Mucosa of stomach (tissue), 1 donor: ENCODE measurements around the gene OGDH.
"Not testable (repeated sequence)": the region's sequence is repeated elsewhere in the genome, so short reads cannot be mapped to it uniquely, and the experiment has no call there.

Experiments
- H3K27me3 ChIP-seq: one replicate; pipeline ENCODE4 v1.7.0; 2013; ENCODE audit warnings: mild to moderate bottlenecking, low read length; ENCODE audit not compliant: control insufficient read depth, insufficient read depth
- H3K36me3 ChIP-seq: one replicate; pipeline ENCODE4 v1.7.0; 2013; ENCODE audit warnings: low read length; ENCODE audit not compliant: control insufficient read depth, insufficient read depth
- H3K4me1 ChIP-seq: one replicate; pipeline ENCODE4 v1.7.0; 2013; ENCODE audit warnings: mild to moderate bottlenecking, low read length; ENCODE audit not compliant: control insufficient read depth, insufficient read depth
- H3K4me3 ChIP-seq: one replicate; pipeline ENCODE4 v1.7.0; 2013; ENCODE audit warnings: low read length
- H3K9ac ChIP-seq: one replicate; pipeline ENCODE4 v1.7.0; 2013; ENCODE audit warnings: mild to moderate bottlenecking, low read length, moderate library complexity
- H3K9me3 ChIP-seq: one replicate; pipeline ENCODE4 v1.7.0; 2013; ENCODE audit warnings: mild to moderate bottlenecking, low read length, moderate library complexity; ENCODE audit not compliant: control insufficient read depth
- donor health status: Pancreatic carcinoma.

OGDH gene

DNA sequence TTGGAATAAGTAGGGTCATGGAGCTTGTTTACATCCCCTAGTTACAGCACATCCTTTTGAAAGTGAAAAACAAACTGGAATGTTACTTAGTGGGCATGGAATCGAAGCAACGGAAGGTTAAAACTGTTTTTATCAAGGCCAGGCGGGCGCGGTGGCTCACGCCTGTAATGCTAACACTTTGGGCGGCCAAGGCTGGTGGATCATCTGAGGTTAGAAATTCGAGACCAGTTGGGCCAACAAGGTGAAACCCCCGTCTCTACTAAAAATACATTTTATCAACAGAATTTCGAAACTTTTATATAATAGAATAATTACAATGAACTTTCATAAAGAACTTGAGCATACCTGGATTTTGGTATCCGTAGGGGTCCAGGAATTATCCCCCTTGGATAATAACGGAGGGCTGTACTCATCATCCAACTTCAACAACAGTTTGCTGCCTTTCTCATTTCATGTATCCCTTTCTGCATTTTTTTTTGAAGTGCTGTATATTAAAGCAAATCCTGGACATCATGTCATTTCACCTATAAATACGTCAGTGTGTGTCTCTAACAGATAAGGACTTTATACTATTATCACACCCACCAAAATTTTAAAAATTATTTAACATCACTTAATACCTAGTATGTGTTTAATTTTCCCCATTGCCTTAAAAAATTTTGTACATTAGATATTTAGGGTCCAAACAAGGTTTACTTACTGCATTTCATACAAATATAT lies 23.1 kb upstream of the OGDH start:
- Histone ChIP-seq H3K9ac (peak overlapping the region; percentile 92), H3K36me3 (peaks cover 5% of the 10 kb centered on the region), H3K9me3 (no peaks in the 10 kb centered on the region), H3K27me3 (no peaks in the 10 kb centered on the region), H3K4me3 (peak overlapping the region; percentile 80), H3K4me1 (peaks cover 19% of the 10 kb centered on the region)

DNA sequence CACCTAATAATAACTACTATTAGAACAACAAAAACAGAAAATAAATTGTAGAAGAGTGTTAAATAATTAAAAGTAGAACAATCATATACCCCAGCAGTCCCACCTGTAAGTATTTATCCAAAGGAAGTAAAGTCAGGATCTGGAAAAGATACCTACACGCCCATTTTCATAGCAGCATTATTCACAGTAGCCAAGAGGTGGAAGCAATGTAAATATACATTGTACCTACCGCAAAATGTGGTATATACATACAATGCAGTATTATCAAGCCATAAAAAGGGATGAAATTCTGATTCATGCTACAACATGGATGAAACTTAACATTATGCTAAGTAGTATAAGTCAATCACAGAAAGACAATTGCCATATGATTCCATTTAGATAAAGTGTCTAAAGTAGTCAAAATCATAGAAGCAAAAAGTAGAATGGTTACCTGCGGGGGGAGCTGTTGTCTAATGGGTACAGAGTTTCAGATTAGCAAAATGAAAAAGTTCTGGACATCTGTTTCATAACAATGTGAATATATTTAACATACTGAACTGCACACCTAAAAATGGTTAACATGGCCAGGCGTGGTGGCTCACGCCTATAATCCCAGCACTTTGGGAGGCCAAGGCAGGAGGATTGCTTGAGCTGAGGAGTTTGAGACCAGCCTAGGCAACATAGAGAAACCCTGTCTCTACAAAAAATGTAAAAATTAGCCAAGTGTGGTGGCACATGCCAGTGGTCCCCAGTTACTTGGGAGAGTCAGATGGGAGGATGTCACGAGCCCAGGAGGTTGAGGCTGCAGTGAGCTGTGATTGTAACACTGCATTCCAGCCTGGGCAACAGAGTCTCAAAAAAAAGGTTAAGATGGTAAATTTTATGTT lies 18.4 kb upstream of the OGDH start:
- Histone ChIP-seq H3K9ac (no peak overlapping the region), H3K9me3 (no peaks in the 10 kb centered on the region), H3K4me3 (no peak overlapping the region), H3K27me3 (no peaks in the 10 kb centered on the region), H3K4me1 (peaks cover 3% of the 10 kb centered on the region), H3K36me3 (no peaks in the 10 kb centered on the region)

DNA sequence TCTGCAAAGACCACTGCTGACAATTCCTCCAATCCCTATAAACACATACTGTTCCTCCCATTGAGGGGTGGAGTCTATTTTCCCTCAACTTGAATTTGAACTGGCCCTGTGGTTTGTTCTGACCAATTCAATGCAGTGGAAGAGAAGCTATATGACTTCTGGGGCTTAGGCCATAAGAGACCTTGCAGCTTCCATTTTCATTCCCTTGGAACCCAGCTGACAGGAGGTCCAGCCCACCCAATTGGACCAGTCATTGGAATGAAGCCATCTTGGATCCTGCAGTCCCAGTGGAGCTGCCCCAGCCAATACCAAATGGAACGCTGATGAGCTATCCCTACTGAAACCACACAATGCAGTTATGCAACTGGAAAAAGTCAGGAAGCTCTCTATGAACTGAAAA lies 15.5 kb upstream of the OGDH start:
- Histone ChIP-seq H3K4me3 (no peak overlapping the region), H3K27me3 (no peaks in the 10 kb centered on the region), H3K9me3 (no peaks in the 10 kb centered on the region), H3K9ac (no peak overlapping the region), H3K36me3 (no peaks in the 10 kb centered on the region), H3K4me1 (no peaks in the 10 kb centered on the region)

DNA sequence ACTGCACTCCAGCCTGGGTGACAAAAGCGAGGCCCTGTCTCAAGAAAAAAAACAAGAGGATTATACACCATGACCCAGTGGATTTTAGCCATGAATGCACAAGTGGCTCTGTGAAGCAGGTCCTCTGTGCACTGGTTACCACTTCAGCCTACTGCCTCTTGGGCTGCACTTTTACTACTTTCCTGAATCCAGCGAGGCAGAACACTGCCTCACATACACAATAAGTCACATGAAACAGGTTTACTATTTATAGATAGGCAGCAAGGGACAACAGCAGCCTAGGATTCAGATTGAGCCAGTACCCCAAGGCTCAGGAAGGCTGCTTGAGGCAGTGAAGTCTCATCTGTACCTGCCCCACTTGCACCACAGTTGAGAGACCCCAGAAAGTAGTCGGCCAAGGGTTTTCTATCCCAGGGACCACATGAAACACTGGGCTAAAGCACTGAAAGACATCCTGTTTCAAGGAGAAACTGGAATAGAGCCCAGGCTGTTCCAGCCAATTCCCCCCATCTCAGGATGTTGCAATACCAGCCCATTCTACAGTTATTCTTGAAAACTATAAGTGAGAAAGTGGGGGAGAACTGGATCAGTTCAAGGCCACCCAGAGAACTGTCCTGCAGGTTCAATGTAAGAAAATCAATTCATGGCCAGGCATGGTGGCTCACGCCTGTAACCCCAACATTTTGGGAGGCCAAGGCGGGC lies 10.3 kb upstream of the OGDH start:
- H3K4me1 ChIP-seq: no peaks in the 10 kb centered on the region
- H3K9me3 ChIP-seq: no peaks in the 10 kb centered on the region
- no peak overlapping the region for H3K9ac ChIP-seq
- H3K4me3 ChIP-seq: no peak overlapping the region
- no peaks in the 10 kb centered on the region for H3K27me3 ChIP-seq
- no peaks in the 10 kb centered on the region for H3K36me3 ChIP-seq

- not testable (repeated sequence) for H3K9me3 ChIP-seq, H3K4me1 ChIP-seq, H3K4me3 ChIP-seq, H3K36me3 ChIP-seq, H3K9ac ChIP-seq, H3K27me3 ChIP-seq
Observed at GRCh38 chr7:44597181-44597580, 9.2 kb upstream of the OGDH start.

DNA sequence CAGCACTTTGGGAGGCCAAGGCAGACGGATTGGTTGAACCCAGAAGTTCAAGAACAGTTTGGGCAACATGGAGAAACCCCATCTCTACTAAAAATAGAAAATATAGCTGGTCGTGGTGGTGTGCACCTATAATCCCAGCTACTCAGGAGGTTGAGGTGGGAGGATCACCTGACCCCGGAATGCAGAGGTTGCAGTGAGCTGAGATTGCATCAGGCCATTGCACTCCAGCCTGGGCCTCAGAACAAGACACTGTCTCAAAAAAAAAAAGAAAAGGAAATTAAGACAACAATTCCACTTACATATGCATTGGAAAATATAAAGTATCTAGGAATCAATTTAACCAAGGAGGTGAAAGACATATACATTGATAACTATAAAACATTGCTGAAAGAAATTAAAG lies 7.2 kb upstream of the OGDH start:
- Histone ChIP-seq H3K9ac (no peak overlapping the region), H3K27me3 (no peaks in the 10 kb centered on the region), H3K9me3 (no peaks in the 10 kb centered on the region), H3K4me3 (no peak overlapping the region), H3K36me3 (no peaks in the 10 kb centered on the region), H3K4me1 (no peaks in the 10 kb centered on the region)

- peaks cover 9% of the 10 kb centered on the region for H3K4me1 ChIP-seq
- H3K9ac ChIP-seq: no peak overlapping the region
- no peak overlapping the region for H3K4me3 ChIP-seq
- H3K9me3 ChIP-seq: no peaks in the 10 kb centered on the region
- H3K27me3 ChIP-seq: no peaks in the 10 kb centered on the region
- H3K36me3 ChIP-seq: no peaks in the 10 kb centered on the region
Observed at GRCh38 chr7:44602576-44602910, 3.9 kb upstream of the OGDH start.

GRCh38 chr7:44603193-44603592 lies 3.2 kb upstream of the OGDH start:
- Histone ChIP-seq H3K9ac (no peak overlapping the region), H3K27me3 (no peaks in the 10 kb centered on the region), H3K9me3 (no peaks in the 10 kb centered on the region), H3K4me3 (no peak overlapping the region), H3K4me1 (peaks cover 13% of the 10 kb centered on the region), H3K36me3 (no peaks in the 10 kb centered on the region)

- Histone ChIP-seq H3K4me3 (no peak overlapping the region), H3K4me1 (peaks cover 19% of the 10 kb centered on the region)
Observed at GRCh38 chr7:44604941-44605340, 1.5 kb upstream of the OGDH start.

GRCh38 chr7:44607141-44608068 lies 978 bp downstream of the OGDH start:
- peak overlapping the region; percentile 67 for H3K4me3 ChIP-seq
- H3K36me3 ChIP-seq: no peaks in the 10 kb centered on the region
- H3K9me3 ChIP-seq: no peaks in the 10 kb centered on the region
- peak overlapping the region; percentile 74 for H3K9ac ChIP-seq
- no peaks in the 10 kb centered on the region for H3K27me3 ChIP-seq
- H3K4me1 ChIP-seq: peaks cover 19% of the 10 kb centered on the region

More at GRCh38 chr7:44604941-44605340, 1.5 kb upstream of the OGDH start:
- Histone ChIP-seq H3K9me3 (no peaks in the 10 kb centered on the region), H3K27me3 (no peaks in the 10 kb centered on the region), H3K36me3 (no peaks in the 10 kb centered on the region), H3K9ac (no peak overlapping the region)

- Histone ChIP-seq H3K27me3 (no peaks in the 10 kb centered on the region), H3K9ac (no peak overlapping the region), H3K9me3 (no peaks in the 10 kb centered on the region), H3K4me1 (peaks cover 19% of the 10 kb centered on the region), H3K4me3 (no peak overlapping the region), H3K36me3 (no peaks in the 10 kb centered on the region)
Observed at GRCh38 chr7:44608916-44609648, 2.7 kb downstream of the OGDH start.
